GM19035 (cell line): ENCODE data around the gene TSSK1B.
A peak's percentile ranks its signal among the peaks of the same experiment; 100 is the strongest.
"Not testable (repeated sequence)": the region's sequence is repeated elsewhere in the genome, so short reads cannot be mapped to it uniquely, and the experiment has no call there.

ENCODE experiments used
- ATAC-seq: cut with Tn5 transposase; IDR thresholded peaks from one replicate; pipeline ENCODE4 v1.9.1; 2021; ENCODE audit not compliant: unreplicated experiment

TSSK1B gene

DNA sequence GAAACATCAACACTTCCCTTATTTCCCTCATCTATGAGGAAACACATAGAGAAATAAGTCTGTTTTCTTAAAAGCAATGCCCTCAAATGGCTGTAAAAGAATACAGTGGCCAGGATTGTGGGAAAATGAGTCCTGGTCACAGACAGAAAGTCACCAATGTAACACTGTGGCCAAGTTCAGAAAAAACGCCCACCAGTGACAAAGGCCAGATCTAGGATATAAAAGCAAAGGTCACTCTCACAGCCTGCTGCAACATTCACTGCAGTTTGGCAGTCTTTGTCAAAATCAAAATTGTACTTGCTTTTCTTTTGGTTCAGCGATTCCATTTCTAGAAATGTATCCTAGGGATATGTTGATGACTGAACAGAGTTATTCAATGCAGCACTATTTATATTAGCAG, 30.5 kb downstream of the TSSK1B start:
- no peak for ATAC-seq

DNA sequence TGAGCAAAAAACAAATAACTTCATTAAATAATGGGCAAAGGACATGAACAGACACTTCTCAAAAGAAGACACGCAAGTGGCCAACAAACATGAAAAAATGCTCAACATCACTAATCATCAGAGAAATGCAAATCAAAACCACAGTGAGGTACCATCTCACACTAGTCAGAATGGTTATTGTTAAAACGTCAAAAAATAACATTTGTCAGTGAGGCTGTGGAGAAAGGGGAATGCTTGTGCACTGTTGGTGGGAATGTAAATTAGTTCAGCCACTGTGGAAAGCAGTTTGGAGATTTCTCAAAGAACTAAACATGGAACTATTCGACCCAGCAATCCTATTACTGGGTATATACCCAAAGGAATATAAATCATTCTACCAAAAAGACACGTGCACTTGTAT, 36.8 kb downstream of the TSSK1B start:
- ATAC-seq = not testable (repeated sequence)

DNA sequence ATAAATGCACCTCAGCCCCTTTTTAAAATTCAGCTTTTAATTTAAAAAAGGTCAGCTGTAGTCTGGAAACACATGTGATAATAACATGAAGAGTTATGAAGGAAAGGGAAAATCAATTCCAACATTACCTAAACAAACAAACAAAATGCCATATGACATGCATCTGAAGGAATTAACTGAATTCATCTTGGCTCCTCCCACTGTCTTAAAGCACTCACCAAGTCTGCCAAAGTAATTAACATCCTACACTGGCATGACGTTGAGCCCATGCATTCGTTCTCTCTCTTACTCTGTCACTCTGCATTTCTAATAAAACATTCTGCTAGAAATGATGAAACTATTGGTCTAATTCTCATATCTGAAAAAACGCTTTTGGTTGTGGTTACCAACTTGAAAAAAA, 37.7 kb downstream of the TSSK1B start:
- ATAC-seq = no peak

DNA sequence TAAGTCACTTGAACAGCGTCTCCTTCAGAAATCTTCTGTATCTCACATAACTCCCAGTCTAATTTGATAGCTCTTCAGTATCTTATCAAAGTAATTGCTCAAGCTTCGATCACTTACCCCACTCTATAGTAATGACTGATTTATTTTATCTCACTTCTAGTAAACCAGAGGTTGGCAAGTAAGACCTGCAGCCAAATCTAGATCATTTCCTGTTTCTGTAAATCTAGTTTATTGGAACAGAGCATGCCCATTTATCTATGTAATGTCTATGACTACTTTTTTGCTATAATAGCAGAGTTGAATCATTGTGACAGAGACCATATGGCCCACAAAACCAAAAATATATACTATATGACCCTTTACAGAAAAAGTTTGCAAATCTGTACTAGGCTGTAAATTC, 40.1 kb downstream of the TSSK1B start:
- no peak for ATAC-seq

DNA sequence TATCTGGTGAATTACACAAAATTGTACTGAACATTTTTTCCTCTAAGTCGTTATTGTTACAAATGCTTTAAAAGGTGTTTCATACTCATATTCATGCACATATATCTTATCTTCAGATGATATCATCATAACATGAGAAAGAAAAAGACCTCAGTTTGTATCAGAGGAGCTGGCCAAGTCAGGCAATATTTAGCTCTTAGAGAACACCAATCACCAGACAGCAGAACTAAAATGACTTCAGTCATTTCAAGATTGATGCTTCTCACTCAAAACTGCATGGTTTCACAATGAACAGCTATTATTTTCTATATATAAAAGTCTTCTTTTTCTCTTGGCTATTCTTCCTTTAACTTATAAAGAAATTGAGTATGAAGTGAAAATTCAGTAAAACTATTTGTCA, 44.6 kb downstream of the TSSK1B start:
- ATAC-seq = peak; percentile 64

DNA sequence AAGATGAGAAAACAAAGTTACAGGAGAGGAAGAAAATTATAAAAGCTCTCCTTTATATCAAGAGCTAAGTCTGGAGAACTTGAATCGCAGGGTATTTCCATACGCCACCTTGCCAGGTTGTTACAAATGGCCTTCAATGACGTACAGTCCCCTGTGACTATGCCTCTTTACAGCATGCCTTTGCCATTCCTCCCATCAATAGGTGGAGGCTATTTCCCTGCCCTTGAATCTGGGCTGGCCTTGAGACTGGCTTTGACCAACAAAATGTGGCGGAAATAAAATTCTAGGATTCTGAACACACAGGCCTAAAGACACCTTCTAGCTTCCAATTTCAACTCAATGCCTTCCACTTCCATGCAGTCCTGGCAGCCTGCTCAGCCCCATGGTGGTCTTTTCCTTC, 45.7 kb downstream of the TSSK1B start:
- no peak for ATAC-seq

DNA sequence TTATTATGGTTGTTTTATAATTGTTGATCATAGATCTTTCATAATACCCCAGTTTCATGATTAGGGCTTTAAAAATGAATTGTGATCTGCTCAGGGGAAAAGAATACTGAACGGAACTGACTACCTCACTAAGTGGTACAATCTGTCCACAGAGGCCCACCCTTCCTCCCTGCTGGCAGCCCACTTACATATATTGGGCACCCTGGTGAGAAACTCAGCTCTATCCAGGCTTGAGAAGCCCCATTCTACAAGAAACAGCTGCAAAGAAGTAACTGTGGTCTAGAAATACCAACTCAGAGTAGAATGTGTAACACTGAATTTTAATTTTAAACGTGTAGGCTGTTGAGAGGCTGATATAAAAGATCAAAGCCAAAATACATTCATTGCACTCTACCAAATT, 46.9 kb downstream of the TSSK1B start:
- ATAC-seq = no peak

DNA sequence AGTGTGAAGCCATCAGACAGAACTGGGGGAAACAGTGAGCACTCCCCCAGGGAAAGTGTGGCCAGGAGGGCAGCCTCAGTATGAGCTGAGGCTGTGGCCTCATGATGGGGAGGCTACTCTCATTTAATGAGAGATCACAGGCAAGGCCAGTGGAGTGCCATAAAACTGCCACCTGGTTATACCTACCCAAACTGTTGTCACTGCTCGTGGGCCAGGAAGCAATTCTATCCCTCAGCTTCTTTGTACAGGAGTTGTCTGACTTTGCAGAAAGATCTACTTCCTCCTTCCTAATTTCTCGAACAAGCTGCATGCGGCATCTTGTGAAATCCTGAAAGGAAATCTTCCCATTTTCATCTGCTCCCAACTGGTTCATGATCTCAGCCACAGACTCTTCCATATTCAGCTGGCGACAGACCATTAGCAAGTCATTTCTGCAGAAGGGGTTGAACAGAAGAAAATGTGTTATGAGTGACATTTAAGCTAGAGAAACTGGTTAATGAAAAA, 50.0 kb downstream of the TSSK1B start:
- no peak for ATAC-seq

DNA sequence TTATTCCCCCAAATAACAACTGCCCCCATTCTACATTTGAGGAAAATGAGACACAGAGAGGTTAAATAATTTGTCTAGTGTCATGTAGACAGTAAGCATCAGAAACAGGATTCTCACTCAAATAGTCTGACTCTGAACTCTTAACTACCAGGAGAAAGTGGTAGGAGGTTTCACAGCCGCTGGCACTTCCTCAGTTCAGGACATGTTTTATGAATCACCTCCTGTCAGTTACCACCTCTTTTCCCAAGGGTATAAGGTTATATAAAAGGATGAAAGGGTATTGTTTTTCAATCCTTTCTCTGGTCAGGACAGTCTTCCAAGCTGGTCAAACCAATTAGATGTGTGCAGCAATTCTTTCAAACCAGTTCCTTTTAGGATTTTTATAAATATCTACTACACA, 52.1 kb downstream of the TSSK1B start:
- ATAC-seq = no peak
